Erythroblast (primary cell): ENCODE results near the gene MRPL28.

Source experiments
- GATA1 ChIP-seq: IDR thresholded peaks from 2 replicates; pipeline ENCODE4 v1.6.1; 2011; ENCODE audit warnings: low read depth, mild to moderate bottlenecking, control low read depth, low read length, moderate library complexity
- POLR2A ChIP-seq: IDR thresholded peaks from 2 replicates; pipeline ENCODE4 v1.6.1; 2011; ENCODE audit warnings: mild to moderate bottlenecking, low read length

GRCh38 chr16:380762-381011 lies 10.3 kb upstream of the MRPL28 start:
- no peak for TF ChIP-seq POLR2A
- TF ChIP-seq GATA1, result no peak
